Activated CD4-positive, alpha-beta T cell treated with anti-CD3 and anti-CD28 coated beads for 24 hours (primary cell): Measurements from ENCODE around the gene GPC3.
"Not testable (repeated sequence)": the region's sequence is repeated elsewhere in the genome, so short reads cannot be mapped to it uniquely, and the experiment has no call there.

Source experiments
- DNase-seq, 2 donors: peaks; one replicate each; pipeline ENCODE4 v3.0.0-alpha.2; 2020; ENCODE audit warnings: low read depth in 2 of 2

The GPC3 gene

GRCh38 chrX:133561251-133561650 lies 424.1 kb downstream of the GPC3 start:
- no peak for DNase-seq

GRCh38 chrX:133559909-133560308 lies 425.5 kb downstream of the GPC3 start:
- DNase-seq = no peak

GRCh38 chrX:133555782-133556458 lies 429.5 kb downstream of the GPC3 start:
- DNase-seq = no peak

GRCh38 chrX:133550665-133551485 lies 434.5 kb downstream of the GPC3 start:
- DNase-seq = no peak

GRCh38 chrX:133549295-133549933 lies 436.0 kb downstream of the GPC3 start:
- no peak for DNase-seq

- no peak for DNase-seq
Observed at GRCh38 chrX:133546441-133546840, 439.0 kb downstream of the GPC3 start.

- DNase-seq = no peak
Observed at GRCh38 chrX:133544778-133545177, 440.6 kb downstream of the GPC3 start.

- no peak for DNase-seq
Observed at GRCh38 chrX:133544115-133544514, 441.3 kb downstream of the GPC3 start.

- DNase-seq = no peak
Observed at GRCh38 chrX:133543654-133544053, 441.7 kb downstream of the GPC3 start.

GRCh38 chrX:133542476-133542875 lies 442.9 kb downstream of the GPC3 start:
- DNase-seq = no peak

- no peak for DNase-seq
Observed at GRCh38 chrX:133541021-133541420, 444.4 kb downstream of the GPC3 start.

GRCh38 chrX:133538148-133538547 lies 447.2 kb downstream of the GPC3 start:
- no peak for DNase-seq

- no peak for DNase-seq
Observed at GRCh38 chrX:133537142-133537541, 448.3 kb downstream of the GPC3 start.

- DNase-seq = no peak
Observed at GRCh38 chrX:133535066-133535465, 450.3 kb downstream of the GPC3 start.

- DNase-seq = no peak
Observed at GRCh38 chrX:133534172-133534571, 451.2 kb downstream of the GPC3 start.

GRCh38 chrX:133533249-133533648 lies 452.1 kb downstream of the GPC3 start:
- DNase-seq = no peak

- no peak for DNase-seq
Observed at GRCh38 chrX:133530960-133531359, 454.4 kb downstream of the GPC3 start.

GRCh38 chrX:133529578-133529977 lies 455.8 kb downstream of the GPC3 start:
- DNase-seq = no peak

GRCh38 chrX:133527825-133528224 lies 457.6 kb downstream of the GPC3 start:
- DNase-seq = no peak

- DNase-seq = no peak
Observed at GRCh38 chrX:133527415-133527814, 458.0 kb downstream of the GPC3 start.

GRCh38 chrX:133526773-133527172 lies 458.6 kb downstream of the GPC3 start:
- not testable (repeated sequence) for DNase-seq

- DNase-seq = no peak
Observed at GRCh38 chrX:133523526-133523925, 461.9 kb downstream of the GPC3 start.

- DNase-seq = no peak
Observed at GRCh38 chrX:133523081-133523487, 462.3 kb downstream of the GPC3 start.
